OCI-LY3 (cell line): ENCODE data around the gene IL18R1.

Experiments
- EZH2phosphoT487 ChIP-seq: fragments of 200-600 bp; shearing (Covaris generic); IDR thresholded peaks from 2 replicates; pipeline ENCODE4 v1.6.1; 2018; ENCODE audit warnings: antibody characterized with exemption, mixed run types, low read depth
- TF ChIP-seq, protein P1 (sequence below): fragments of 200-600, 300-600 bp; sonication (generic); IDR thresholded peaks from 2 replicates; pipeline ENCODE4 v1.5.1; 2014; ENCODE audit warnings: antibody characterized with exemption, low read length, low read depth

DNA sequence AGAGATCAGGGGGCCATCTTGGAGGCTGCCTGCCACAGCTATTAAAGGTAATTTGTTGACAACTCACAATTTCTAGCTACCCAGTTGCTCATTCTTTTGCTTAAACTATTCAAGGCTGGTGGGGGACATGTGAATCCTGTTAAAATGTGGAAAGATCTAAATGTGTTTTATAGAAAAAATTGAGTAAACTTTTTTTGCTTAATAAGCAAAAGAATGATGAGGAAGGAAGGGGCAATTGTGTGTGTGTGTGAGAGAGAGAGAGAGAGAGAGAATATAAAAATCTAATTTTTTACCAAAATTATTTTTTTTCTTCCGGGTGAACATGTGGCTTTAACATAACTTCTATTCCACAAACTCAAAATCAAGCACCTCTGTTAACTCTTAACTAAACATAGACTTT is 49.5 kb upstream of the IL18R1 start:
- TF ChIP-seq, protein P1, sequence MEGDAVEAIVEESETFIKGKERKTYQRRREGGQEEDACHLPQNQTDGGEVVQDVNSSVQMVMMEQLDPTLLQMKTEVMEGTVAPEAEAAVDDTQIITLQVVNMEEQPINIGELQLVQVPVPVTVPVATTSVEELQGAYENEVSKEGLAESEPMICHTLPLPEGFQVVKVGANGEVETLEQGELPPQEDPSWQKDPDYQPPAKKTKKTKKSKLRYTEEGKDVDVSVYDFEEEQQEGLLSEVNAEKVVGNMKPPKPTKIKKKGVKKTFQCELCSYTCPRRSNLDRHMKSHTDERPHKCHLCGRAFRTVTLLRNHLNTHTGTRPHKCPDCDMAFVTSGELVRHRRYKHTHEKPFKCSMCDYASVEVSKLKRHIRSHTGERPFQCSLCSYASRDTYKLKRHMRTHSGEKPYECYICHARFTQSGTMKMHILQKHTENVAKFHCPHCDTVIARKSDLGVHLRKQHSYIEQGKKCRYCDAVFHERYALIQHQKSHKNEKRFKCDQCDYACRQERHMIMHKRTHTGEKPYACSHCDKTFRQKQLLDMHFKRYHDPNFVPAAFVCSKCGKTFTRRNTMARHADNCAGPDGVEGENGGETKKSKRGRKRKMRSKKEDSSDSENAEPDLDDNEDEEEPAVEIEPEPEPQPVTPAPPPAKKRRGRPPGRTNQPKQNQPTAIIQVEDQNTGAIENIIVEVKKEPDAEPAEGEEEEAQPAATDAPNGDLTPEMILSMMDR = no peak
- no peak for TF ChIP-seq EZH2phosphoT487
